Metanephros (tissue), 1 donor: ENCODE data around the gene GTF2H2. TPM values are rescaled to one million over a fixed set of nuclear protein-coding genes. Genes with fewer than 3 reads are reported as not detected.

Source experiments
- total RNA-seq: library from RNA; depleted of rRNA; stranded (reverse); fragments of >200 nt; gene quantifications from one replicate; pipeline ENCODE4 v1.2.3, GENCODE V29; 2014

GTF2H2 gene
- total RNA-seq = 38.4 TPM

GRCh38 chr5:71067262-71067928 is at the start of gene GTF2H2:
Gene GTF2H2 (minus strand): TSS chr5:71067676. CDS start chr5:71062763, 4,913 bp downstream.

DNA sequence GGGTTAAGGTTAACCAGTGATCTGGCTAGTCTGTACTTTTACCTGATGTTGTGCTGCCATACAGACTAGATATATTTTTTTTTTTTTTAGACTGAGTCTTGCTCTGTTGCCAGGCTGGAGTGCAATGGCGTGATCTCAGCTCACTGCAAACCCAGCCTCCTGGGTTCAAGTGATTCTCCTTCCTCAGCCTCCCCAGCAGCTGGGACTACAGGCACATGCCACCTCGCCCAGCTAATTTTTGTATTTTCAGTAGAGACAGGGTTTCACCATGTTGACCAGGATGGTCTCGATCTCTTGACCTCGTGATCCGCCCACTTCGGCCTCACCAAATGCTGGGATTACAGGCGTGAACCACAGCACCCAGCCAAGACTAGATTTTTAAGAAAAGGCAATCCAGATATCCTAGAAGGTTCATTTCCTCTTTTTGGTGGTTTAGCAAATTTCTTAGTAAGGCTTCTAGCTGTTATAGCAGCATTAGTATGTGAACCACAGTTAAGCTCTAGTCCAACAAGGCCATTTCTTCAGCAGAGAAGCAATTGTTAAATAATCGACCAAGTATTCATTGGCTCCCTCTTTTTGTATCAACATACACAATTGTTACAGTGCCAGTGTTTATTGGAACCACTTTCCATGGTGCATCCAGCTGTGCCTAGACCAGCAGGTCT is 42.1 kb downstream of the GTF2H2 start, which contains the start of gene NAIP:
Gene NAIP (minus strand): TSS at position 51 of the 665 bp plus-strand sequence. CDS start 12,424 bp downstream, outside the sequence.

Other genes with a start within 250 kb of the GTF2H2 start
- 9.1 TPM for gene SERF1A, start 167.0 kb downstream of the GTF2H2 start, total RNA-seq
- gene SMN1, start 142.6 kb downstream of the GTF2H2 start, total RNA-seq = 23.6 TPM
- 28.1 TPM for gene NAIP, start 42.3 kb downstream of the GTF2H2 start, total RNA-seq